GM12891 (cell line): ENCODE measurements around the gene MAPK8.

Experiments used
- PAX5 ChIP-seq: IDR thresholded peaks from 2 replicates; pipeline ENCODE4 v1.6.1; 2011; ENCODE audit warnings: low read length, moderate library complexity, mild to moderate bottlenecking; ENCODE audit not compliant: insufficient read depth, severe bottlenecking
- POLR2A ChIP-seq: IDR thresholded peaks from 2 replicates; pipeline ENCODE4 v1.6.1; 2011; ENCODE audit warnings: low read depth, low read length, control low read depth
- POLR2AphosphoS5 ChIP-seq: IDR thresholded peaks from 2 replicates; pipeline ENCODE4 v1.6.1; 2011; ENCODE audit warnings: low read depth, low read length, control low read depth
- SPI1 ChIP-seq: IDR thresholded peaks from 2 replicates; pipeline ENCODE4 v1.6.1; 2011; ENCODE audit warnings: low read depth, low read length, control low read depth
- TAF1 ChIP-seq: IDR thresholded peaks from 2 replicates; pipeline ENCODE4 v1.6.1; 2011; ENCODE audit warnings: low read depth, low read length, control low read depth

GRCh38 chr10:48455055-48455391 lies 148.5 kb downstream of the MAPK8 start:
- no peak for TF ChIP-seq POLR2A
- TF ChIP-seq POLR2AphosphoS5: no peak
- no peak for TF ChIP-seq TAF1
- no peak for TF ChIP-seq SPI1
- no peak for TF ChIP-seq PAX5
